ENCODE results near the gene CGA.

DNA sequence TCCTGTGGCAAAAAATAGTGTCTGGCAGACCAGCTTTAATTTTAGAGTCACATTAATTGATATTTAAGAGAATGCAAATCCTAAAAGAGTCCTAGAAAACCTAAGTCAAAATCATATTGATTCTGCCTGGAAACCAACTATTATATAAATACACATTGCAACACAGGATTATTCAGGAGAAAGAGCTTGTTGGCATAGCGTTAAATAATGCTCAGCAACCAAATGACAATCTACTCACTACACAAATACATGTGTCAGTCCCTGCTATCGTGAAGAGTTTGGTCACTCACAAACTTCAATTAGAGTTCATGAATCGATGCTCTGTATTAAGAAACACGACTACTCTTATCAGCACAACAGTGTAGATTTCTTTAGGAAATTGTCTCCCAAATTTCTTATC, 54.2 kb downstream of the CGA start:
- no peak for TF ChIP-seq MXI1 (conservative IDR thresholded peaks at IDR 0.05; ENCODE audit: poor library complexity, severe bottlenecking)
- no peak for TF ChIP-seq EZH2 (IDR thresholded peaks at IDR 0.05; ENCODE audit: borderline replicate concordance, insufficient read depth, low read length, poor library complexity, severe bottlenecking)
- TF ChIP-seq SMC3 (conservative IDR thresholded peaks at IDR 0.05; ENCODE audit: poor library complexity), result no peak
- TF ChIP-seq POLR2AphosphoS5 (IDR thresholded peaks at IDR 0.05), result no peak
- TF ChIP-seq, protein P1, sequence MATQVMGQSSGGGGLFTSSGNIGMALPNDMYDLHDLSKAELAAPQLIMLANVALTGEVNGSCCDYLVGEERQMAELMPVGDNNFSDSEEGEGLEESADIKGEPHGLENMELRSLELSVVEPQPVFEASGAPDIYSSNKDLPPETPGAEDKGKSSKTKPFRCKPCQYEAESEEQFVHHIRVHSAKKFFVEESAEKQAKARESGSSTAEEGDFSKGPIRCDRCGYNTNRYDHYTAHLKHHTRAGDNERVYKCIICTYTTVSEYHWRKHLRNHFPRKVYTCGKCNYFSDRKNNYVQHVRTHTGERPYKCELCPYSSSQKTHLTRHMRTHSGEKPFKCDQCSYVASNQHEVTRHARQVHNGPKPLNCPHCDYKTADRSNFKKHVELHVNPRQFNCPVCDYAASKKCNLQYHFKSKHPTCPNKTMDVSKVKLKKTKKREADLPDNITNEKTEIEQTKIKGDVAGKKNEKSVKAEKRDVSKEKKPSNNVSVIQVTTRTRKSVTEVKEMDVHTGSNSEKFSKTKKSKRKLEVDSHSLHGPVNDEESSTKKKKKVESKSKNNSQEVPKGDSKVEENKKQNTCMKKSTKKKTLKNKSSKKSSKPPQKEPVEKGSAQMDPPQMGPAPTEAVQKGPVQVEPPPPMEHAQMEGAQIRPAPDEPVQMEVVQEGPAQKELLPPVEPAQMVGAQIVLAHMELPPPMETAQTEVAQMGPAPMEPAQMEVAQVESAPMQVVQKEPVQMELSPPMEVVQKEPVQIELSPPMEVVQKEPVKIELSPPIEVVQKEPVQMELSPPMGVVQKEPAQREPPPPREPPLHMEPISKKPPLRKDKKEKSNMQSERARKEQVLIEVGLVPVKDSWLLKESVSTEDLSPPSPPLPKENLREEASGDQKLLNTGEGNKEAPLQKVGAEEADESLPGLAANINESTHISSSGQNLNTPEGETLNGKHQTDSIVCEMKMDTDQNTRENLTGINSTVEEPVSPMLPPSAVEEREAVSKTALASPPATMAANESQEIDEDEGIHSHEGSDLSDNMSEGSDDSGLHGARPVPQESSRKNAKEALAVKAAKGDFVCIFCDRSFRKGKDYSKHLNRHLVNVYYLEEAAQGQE (IDR thresholded peaks at IDR 0.05; ENCODE audit: borderline replicate concordance), result no peak
